Measurements from ENCODE around the gene PDLIM5. TPM values are rescaled to one million over a fixed set of nuclear protein-coding genes. Genes with fewer than 3 reads are reported as not detected.

Gene PDLIM5
- total and polyA plus RNA-seq, 4 donors: 20.4 to 93.4 (median 59.8) TPM

- peaks cover 0 to 23% (median 0%) of the 10 kb centered on the region in 5 donors for H3K4me1 ChIP-seq (ENCODE audit: control insufficient read depth in 5 of 5, insufficient read depth in 5 of 5, low read length in 5 of 5)
- WGBS, 2 donors: 71 to 84% methylated on average over 3 of the region's 3 CpGs
- H3K36me3 ChIP-seq (ENCODE audit: control insufficient read depth in 4 of 4, insufficient read depth in 4 of 4, low read length in 4 of 4): peaks cover 0 to 30% (median 2%) of the 10 kb centered on the region in 4 donors
- H3K27me3 ChIP-seq (ENCODE audit: control insufficient read depth in 3 of 3, insufficient read depth in 3 of 3, low read length in 2 of 3): no peaks in the 10 kb centered on the region
- DNase-seq (no peak), ATAC-seq (ENCODE audit: insufficient read depth, low FRiP score) (no peak)
- no peak overlapping the region for H3K4me3 ChIP-seq
- TF ChIP-seq, protein P1, sequence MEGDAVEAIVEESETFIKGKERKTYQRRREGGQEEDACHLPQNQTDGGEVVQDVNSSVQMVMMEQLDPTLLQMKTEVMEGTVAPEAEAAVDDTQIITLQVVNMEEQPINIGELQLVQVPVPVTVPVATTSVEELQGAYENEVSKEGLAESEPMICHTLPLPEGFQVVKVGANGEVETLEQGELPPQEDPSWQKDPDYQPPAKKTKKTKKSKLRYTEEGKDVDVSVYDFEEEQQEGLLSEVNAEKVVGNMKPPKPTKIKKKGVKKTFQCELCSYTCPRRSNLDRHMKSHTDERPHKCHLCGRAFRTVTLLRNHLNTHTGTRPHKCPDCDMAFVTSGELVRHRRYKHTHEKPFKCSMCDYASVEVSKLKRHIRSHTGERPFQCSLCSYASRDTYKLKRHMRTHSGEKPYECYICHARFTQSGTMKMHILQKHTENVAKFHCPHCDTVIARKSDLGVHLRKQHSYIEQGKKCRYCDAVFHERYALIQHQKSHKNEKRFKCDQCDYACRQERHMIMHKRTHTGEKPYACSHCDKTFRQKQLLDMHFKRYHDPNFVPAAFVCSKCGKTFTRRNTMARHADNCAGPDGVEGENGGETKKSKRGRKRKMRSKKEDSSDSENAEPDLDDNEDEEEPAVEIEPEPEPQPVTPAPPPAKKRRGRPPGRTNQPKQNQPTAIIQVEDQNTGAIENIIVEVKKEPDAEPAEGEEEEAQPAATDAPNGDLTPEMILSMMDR (IDR thresholded peaks at IDR 0.05; ENCODE audit: control extremely low read depth, extremely low read depth): no peak
- no peak overlapping the region for H3K27ac ChIP-seq (ENCODE audit: low read depth in 1 of 2, low read length in 1 of 2)
- no peak overlapping the region for H3K9ac ChIP-seq (ENCODE audit: insufficient read depth in 1 of 2, low read length in 2 of 2)
- H3K9me3 ChIP-seq (ENCODE audit: control insufficient read depth in 4 of 4, insufficient read depth in 3 of 4, low read length in 3 of 4): no peaks in the 10 kb centered on the region
Measured at GRCh38 chr4:94650690-94651089, 198.9 kb downstream of the PDLIM5 start.

GRCh38 chr4:94653095-94653649, 201.4 kb downstream of the PDLIM5 start:
- H3K27ac ChIP-seq (ENCODE audit: low read depth in 1 of 2, low read length in 1 of 2): no peak overlapping the region
- TF ChIP-seq, protein P1 (IDR thresholded peaks at IDR 0.05; ENCODE audit: control extremely low read depth, extremely low read depth): no peak
- 87 to 94% methylated on average over 3 of the region's 3 CpGs for WGBS, 2 donors

GRCh38 chr4:94653984-94654609, 202.4 kb downstream of the PDLIM5 start:
- ATAC-seq (ENCODE audit: insufficient read depth, low FRiP score) (no peak), DNase-seq (no peak)
- peaks cover 0 to 27% (median 1%) of the 10 kb centered on the region in 4 donors for H3K36me3 ChIP-seq (ENCODE audit: control insufficient read depth in 4 of 4, insufficient read depth in 4 of 4, low read length in 4 of 4)
- H3K4me3 ChIP-seq: no peak overlapping the region
- no peak overlapping the region for H3K9ac ChIP-seq (ENCODE audit: insufficient read depth in 1 of 2, low read length in 2 of 2)
- no peaks in the 10 kb centered on the region for H3K9me3 ChIP-seq (ENCODE audit: control insufficient read depth in 4 of 4, insufficient read depth in 3 of 4, low read length in 3 of 4)
- TF ChIP-seq, protein P1 (IDR thresholded peaks at IDR 0.05; ENCODE audit: control extremely low read depth, extremely low read depth): no peak
- H3K4me1 ChIP-seq (ENCODE audit: control insufficient read depth in 5 of 5, insufficient read depth in 5 of 5, low read length in 5 of 5): peaks cover 0 to 22% (median 0%) of the 10 kb centered on the region in 5 donors
- no peaks in the 10 kb centered on the region for H3K27me3 ChIP-seq (ENCODE audit: control insufficient read depth in 3 of 3, insufficient read depth in 3 of 3, low read length in 2 of 3)
- 97 to 99% methylated on average over 3 of the region's 3 CpGs for WGBS, 2 donors
- H3K27ac ChIP-seq (ENCODE audit: low read depth in 1 of 2, low read length in 1 of 2): no peak overlapping the region

More at GRCh38 chr4:94653095-94653649, 201.4 kb downstream of the PDLIM5 start:
- Histone ChIP-seq H3K9ac (ENCODE audit: insufficient read depth in 1 of 2, low read length in 2 of 2) (no peak overlapping the region), H3K27me3 (ENCODE audit: control insufficient read depth in 3 of 3, insufficient read depth in 3 of 3, low read length in 2 of 3) (no peaks in the 10 kb centered on the region), H3K4me3 (no peak overlapping the region), H3K9me3 (ENCODE audit: control insufficient read depth in 4 of 4, insufficient read depth in 3 of 4, low read length in 3 of 4) (no peaks in the 10 kb centered on the region), H3K4me1 (ENCODE audit: control insufficient read depth in 5 of 5, insufficient read depth in 5 of 5, low read length in 5 of 5) (peaks cover 0 to 23% (median 0%) of the 10 kb centered on the region in 5 donors), H3K36me3 (ENCODE audit: control insufficient read depth in 4 of 4, insufficient read depth in 4 of 4, low read length in 4 of 4) (peaks cover 0 to 21% (median 3%) of the 10 kb centered on the region in 4 donors)
- no peak for ATAC-seq (ENCODE audit: insufficient read depth, low FRiP score)
- DNase-seq: no peak

Measured in lung (tissue), 12 donors.